Endothelial cell of umbilical vein (primary cell): ENCODE data around the gene SLC2A11. TPM values are rescaled to one million over a fixed set of nuclear protein-coding genes. Genes with fewer than 3 reads are reported as not detected.

Source experiments
- BruUV-seq: library from RNA; stranded (reverse); fragments of 400-500 nt; replicated peaks from 2 replicates; lab custom pipeline; 2021; lab: Mats Ljungman, UMichigan
- CTCF ChIA-PET: fragments of 300-600, 350-600 bp; sonication (Branson Sonifier 250); formaldehyde crosslinking; loops from one replicate; lab custom pipeline; 2021; ENCODE audit warnings: antibody characterized with exemption, inconsistent platforms; lab: Charles Lee
- POLR2A ChIA-PET: fragments of 300-600, 350-600 bp; sonication (Branson Sonifier 250); formaldehyde crosslinking; loops from one replicate; lab custom pipeline; 2021; ENCODE audit warnings: antibody characterized with exemption, inconsistent platforms; lab: Charles Lee
- DNase-seq: peaks from one replicate; pipeline ENCODE4 v3.0.0-alpha.2; 2011; ENCODE audit warnings: low read depth, low spot score
- FAIRE-seq: peaks from 2 replicates; lab custom pipeline; 2011; peaks lifted over from hg19 to GRCh38; lab: Jason Lieb, UNC
- H2AFZ ChIP-seq: 2 replicates; pipeline ENCODE4 v1.6.0; 2012; ENCODE audit warnings: low read depth, low read length, control low read depth, inconsistent platforms
- H3K27ac ChIP-seq: 2 replicates; pipeline ENCODE4 v1.5.1; 2011; ENCODE audit warnings: low read depth, mild to moderate bottlenecking, control low read depth, low read length, moderate library complexity; ENCODE audit not compliant: insufficient read depth
- H3K27me3 ChIP-seq, 2 experiments: 2 replicates each; pipeline versions ENCODE4 v1.6.0 to v1.6.1; 2011; ENCODE audit warnings: low read length in 2 of 2, mixed read lengths in 1 of 2; ENCODE audit not compliant: control insufficient read depth in 2 of 2, insufficient read depth in 2 of 2
- H3K36me3 ChIP-seq, 2 experiments: 2 replicates in 1 of 2; 3 replicates in 1 of 2; pipeline ENCODE4 v1.5.1; 2011; ENCODE audit warnings: low read length in 2 of 2, mild to moderate bottlenecking in 1 of 2, moderate library complexity in 1 of 2; ENCODE audit not compliant: control insufficient read depth in 2 of 2, insufficient read depth in 2 of 2; ENCODE audit errors: extremely low read depth in 1 of 2
- H3K4me1 ChIP-seq: 3 replicates; pipeline ENCODE4 v1.5.1; 2011; ENCODE audit warnings: mild to moderate bottlenecking, low read length; ENCODE audit not compliant: control insufficient read depth, insufficient read depth; ENCODE audit errors: extremely low read depth
- H3K4me2 ChIP-seq: 2 replicates; pipeline ENCODE4 v1.6.1; 2011; ENCODE audit warnings: low read length, control low read depth, mixed read lengths; ENCODE audit not compliant: insufficient read depth
- H3K4me3 ChIP-seq, 3 experiments: fragments of 200-600 bp in 1 of 3; sonication (generic), shearing (Covaris generic) in 1 of 3; replicated peaks in 1 of 3; 2 replicates each; pipeline ENCODE4 v1.5.1; 2011 to 2016; ENCODE audit warnings: control low read depth in 3 of 3, low read length in 3 of 3, mild to moderate bottlenecking in 2 of 3, inconsistent platforms in 1 of 3, low read depth in 1 of 3, moderate library complexity in 1 of 3; ENCODE audit not compliant: insufficient read depth in 1 of 3
- H3K79me2 ChIP-seq: 2 replicates; pipeline ENCODE4 v1.6.0; 2012; ENCODE audit warnings: low read length, inconsistent platforms; ENCODE audit not compliant: control insufficient read depth, insufficient read depth
- H3K9ac ChIP-seq: replicated peaks from 2 replicates; pipeline ENCODE3; 2011; ENCODE audit warnings: low read length, control low read depth; ENCODE audit not compliant: insufficient read depth; ENCODE audit errors: extremely low read depth
- H3K9me1 ChIP-seq: replicated peaks from 3 replicates; pipeline ENCODE4 v1.6.0; 2011; ENCODE audit warnings: mild to moderate bottlenecking, low read length; ENCODE audit not compliant: control insufficient read depth, insufficient read depth; ENCODE audit errors: extremely low read depth
- H3K9me3 ChIP-seq: replicated peaks from 2 replicates; pipeline ENCODE4 v1.5.1; 2012; ENCODE audit warnings: low read length, inconsistent platforms; ENCODE audit not compliant: control insufficient read depth, insufficient read depth
- H4K20me1 ChIP-seq: replicated peaks from 2 replicates; pipeline ENCODE3; 2011; ENCODE audit warnings: mild to moderate bottlenecking, low read length; ENCODE audit not compliant: control insufficient read depth, insufficient read depth; ENCODE audit errors: extremely low read depth
- EZH2 ChIP-seq: IDR thresholded peaks from 2 replicates; pipeline ENCODE4 v1.6.1; 2012; ENCODE audit warnings: borderline replicate concordance, low read depth, mild to moderate bottlenecking, moderate library complexity, low read length, inconsistent platforms; ENCODE audit not compliant: severe bottlenecking
- FOS ChIP-seq: IDR thresholded peaks from 2 replicates; pipeline ENCODE4 v1.6.1; 2011; ENCODE audit warnings: mild to moderate bottlenecking, low read length, moderate library complexity, borderline replicate concordance; ENCODE audit not compliant: insufficient read depth
- GATA2 ChIP-seq: IDR thresholded peaks from 2 replicates; pipeline ENCODE4 v1.7.0; 2011; ENCODE audit warnings: low read depth, mild to moderate bottlenecking, moderate library complexity, mixed read lengths, low read length; ENCODE audit not compliant: insufficient read length, insufficient read depth
- JUN ChIP-seq: IDR thresholded peaks from 2 replicates; pipeline ENCODE4 v1.6.1; 2011; ENCODE audit warnings: borderline replicate concordance, low read depth; ENCODE audit not compliant: insufficient read length, insufficient read depth
- MYC ChIP-seq: IDR thresholded peaks from one replicate; pipeline ENCODE4 v1.6.1; 2011; ENCODE audit warnings: mild to moderate bottlenecking, low read depth, low read length
- POLR2A ChIP-seq: IDR thresholded peaks from 2 replicates; pipeline ENCODE4 v1.6.1; 2012; ENCODE audit warnings: low read depth, mild to moderate bottlenecking, control low read depth, low read length
- POLR2AphosphoS5 ChIP-seq: IDR thresholded peaks from 2 replicates; pipeline ENCODE4 v1.6.1; 2012; ENCODE audit warnings: low read depth, mild to moderate bottlenecking, control low read depth, low read length, moderate library complexity; ENCODE audit not compliant: insufficient read depth
- dilution Hi-C: fragments of 300-500 bp; cut with MboI; formaldehyde crosslinking; loops from one replicate; pipeline ENCODE4 v1.15.0; 2019; ENCODE audit warnings: low sequenced_read_pairs; ENCODE audit not compliant: extremely low pct_ligation_motif_present
- intact Hi-C: fragments of 100-400 bp; cut with micrococcal nuclease; formaldehyde crosslinking; loops from one replicate; pipeline ENCODE4 v1.10.0; 2022
- polyA plus RNA-seq, 4 experiments: library from polyadenylated mRNA; depleted of rRNA in 3 of 4; stranded (reverse) in 3 of 4; unstranded in 1 of 4; fragments of >200 nt; gene quantifications; 2 replicates each; pipeline versions ENCODE4 v1.2.1 to v1.2.3, GENCODE V29; 2011 to 2012; ENCODE audit warnings: missing spikeins in 1 of 4
- total RNA-seq: library from RNA; stranded (reverse); gene quantifications from 2 replicates; pipeline ENCODE4 v1.2.3, GENCODE V29; 2021
- TF ChIP-seq, protein P1 (sequence below), 2 donors: IDR thresholded peaks; 1 replicate in 1 of 2; 2 replicates in 1 of 2; pipeline ENCODE4 v1.5.1; 2011; ENCODE audit warnings: low read length in 2 of 2, mild to moderate bottlenecking in 2 of 2, moderate library complexity in 2 of 2, control low read depth in 1 of 2, inconsistent platforms in 1 of 2, low read depth in 1 of 2; ENCODE audit not compliant: insufficient read depth in 1 of 2; ENCODE audit errors: extremely low read depth in 1 of 2
- TF ChIP-seq, protein P2 (sequence below): IDR thresholded peaks from 2 replicates; pipeline ENCODE4 v1.6.1; 2011; ENCODE audit not compliant: insufficient read depth, insufficient read length

Gene SLC2A11
- total and polyA plus RNA-seq, 2 donors (not counting 3 experiments of a cell fraction or from before 2014, with no cell fraction given) = 4.2 to 4.6 TPM

DNA sequence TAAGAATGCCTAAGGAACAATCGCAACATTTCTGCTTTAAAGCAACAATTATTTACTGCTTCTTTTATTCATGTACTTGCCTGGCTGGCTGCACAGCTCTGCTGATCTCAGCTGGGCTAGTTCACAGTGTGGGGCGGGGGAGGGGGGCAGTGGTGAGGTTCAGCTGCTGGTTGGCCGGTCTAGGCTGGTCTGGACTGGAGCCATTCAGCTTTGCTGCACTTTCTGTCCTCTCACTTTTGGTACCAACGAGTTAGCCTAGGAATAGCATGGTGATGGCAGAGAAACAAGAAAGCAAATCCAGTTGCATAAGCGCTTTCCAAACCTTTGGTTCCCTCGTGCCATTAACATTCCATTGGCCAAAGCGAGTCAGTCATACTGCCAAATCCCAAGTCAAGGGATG is 20.5 kb downstream of the SLC2A11 start:
- BruUV-seq = no TSS peak
- no peaks in the 10 kb centered on the region for H3K9me1 ChIP-seq
- no peaks in the 10 kb centered on the region for H3K27me3 ChIP-seq
- no peaks in the 10 kb centered on the region for H4K20me1 ChIP-seq
- CTCF ChIA-PET = interaction anchor here (1.9 to 2.5 kb wide), 2 partner anchors 16 kb away, joined by 5 to 10 read pairs; partner anchors contain the start of gene MIF
- H3K9ac ChIP-seq = no peak overlapping the region
- no peak overlapping the region for H3K27ac ChIP-seq
- no peak overlapping the region for H3K4me3 ChIP-seq
- no peak overlapping the region for H3K4me2 ChIP-seq
- no peak for FAIRE-seq
- H2AFZ ChIP-seq = no peak overlapping the region
- POLR2A ChIA-PET = no interaction called here
- no peaks in the 10 kb centered on the region for H3K4me1 ChIP-seq
- H3K79me2 ChIP-seq = no peaks in the 10 kb centered on the region
- no peak for DNase-seq
- no peaks in the 10 kb centered on the region for H3K9me3 ChIP-seq
- TF ChIP-seq JUN (no peak), POLR2AphosphoS5 (no peak), MYC (no peak), POLR2A (no peak), EZH2 (no peak), GATA2 (no peak), FOS (no peak)
- TF ChIP-seq, protein P1, sequence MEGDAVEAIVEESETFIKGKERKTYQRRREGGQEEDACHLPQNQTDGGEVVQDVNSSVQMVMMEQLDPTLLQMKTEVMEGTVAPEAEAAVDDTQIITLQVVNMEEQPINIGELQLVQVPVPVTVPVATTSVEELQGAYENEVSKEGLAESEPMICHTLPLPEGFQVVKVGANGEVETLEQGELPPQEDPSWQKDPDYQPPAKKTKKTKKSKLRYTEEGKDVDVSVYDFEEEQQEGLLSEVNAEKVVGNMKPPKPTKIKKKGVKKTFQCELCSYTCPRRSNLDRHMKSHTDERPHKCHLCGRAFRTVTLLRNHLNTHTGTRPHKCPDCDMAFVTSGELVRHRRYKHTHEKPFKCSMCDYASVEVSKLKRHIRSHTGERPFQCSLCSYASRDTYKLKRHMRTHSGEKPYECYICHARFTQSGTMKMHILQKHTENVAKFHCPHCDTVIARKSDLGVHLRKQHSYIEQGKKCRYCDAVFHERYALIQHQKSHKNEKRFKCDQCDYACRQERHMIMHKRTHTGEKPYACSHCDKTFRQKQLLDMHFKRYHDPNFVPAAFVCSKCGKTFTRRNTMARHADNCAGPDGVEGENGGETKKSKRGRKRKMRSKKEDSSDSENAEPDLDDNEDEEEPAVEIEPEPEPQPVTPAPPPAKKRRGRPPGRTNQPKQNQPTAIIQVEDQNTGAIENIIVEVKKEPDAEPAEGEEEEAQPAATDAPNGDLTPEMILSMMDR (IDR thresholded peaks at IDR 0.05; ENCODE audit: extremely low read depth in 1 of 2, insufficient read depth in 1 of 2, low read depth in 1 of 2, low read length in 2 of 2) = no peak
- TF ChIP-seq, protein P2, sequence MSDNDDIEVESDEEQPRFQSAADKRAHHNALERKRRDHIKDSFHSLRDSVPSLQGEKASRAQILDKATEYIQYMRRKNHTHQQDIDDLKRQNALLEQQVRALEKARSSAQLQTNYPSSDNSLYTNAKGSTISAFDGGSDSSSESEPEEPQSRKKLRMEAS = no peak
- dilution Hi-C loops = no loop called here
- intact Hi-C loops = no loop called here
- no peaks in the 10 kb centered on the region for H3K36me3 ChIP-seq
